Hepatocyte (in vitro differentiated cells): ENCODE data around the gene RMND1. TPM values are rescaled to one million over a fixed set of nuclear protein-coding genes. Genes with fewer than 3 reads are reported as not detected.

ENCODE experiments used
- DNase-seq: peaks from one replicate; pipeline ENCODE4 v3.0.0-alpha.2; 2016; ENCODE audit warnings: low spot score
- H2AFZ ChIP-seq: fragments of 200-600 bp; sonication (generic); 2 replicates; pipeline ENCODE4 v1.6.0; 2016; ENCODE audit warnings: antibody characterized with exemption, mild to moderate bottlenecking
- H3K27ac ChIP-seq: fragments of 200-600 bp; sonication (generic); 2 replicates; pipeline ENCODE4 v1.5.1; 2016; ENCODE audit warnings: mild to moderate bottlenecking
- H3K27me3 ChIP-seq: fragments of 200-600 bp; sonication (generic); 2 replicates; pipeline ENCODE4 v1.6.1; 2016
- H3K36me3 ChIP-seq: fragments of 200-600 bp; sonication (generic); replicated peaks from 2 replicates; pipeline ENCODE4 v1.5.1; 2016; ENCODE audit warnings: low read depth; ENCODE audit not compliant: insufficient read depth
- H3K4me1 ChIP-seq: fragments of 200-600 bp; sonication (generic); 2 replicates; pipeline ENCODE4 v1.5.1; 2016; ENCODE audit warnings: mild to moderate bottlenecking, moderate library complexity; ENCODE audit not compliant: insufficient read depth
- H3K4me2 ChIP-seq: fragments of 200-600 bp; sonication (generic); 2 replicates; pipeline ENCODE4 v1.6.0; 2016
- H3K4me3 ChIP-seq: fragments of 200-600 bp; sonication (generic); 2 replicates; pipeline ENCODE4 v1.5.1; 2016; ENCODE audit warnings: mild to moderate bottlenecking
- H3K79me2 ChIP-seq: fragments of 200-600 bp; sonication (generic); 2 replicates; pipeline ENCODE4 v1.6.0; 2017; ENCODE audit warnings: mild to moderate bottlenecking
- H3K9me2 ChIP-seq: fragments of 200-600 bp; sonication (generic); replicated peaks from 2 replicates; pipeline ENCODE4 v1.6.0; 2017; ENCODE audit warnings: mild to moderate bottlenecking; ENCODE audit not compliant: insufficient read depth
- H3K9me3 ChIP-seq: fragments of 200-600 bp; sonication (generic); 2 replicates; pipeline ENCODE4 v1.5.1; 2016; ENCODE audit warnings: low read depth, mild to moderate bottlenecking
- H4K20me1 ChIP-seq: fragments of 200-600 bp; sonication (generic); 2 replicates; pipeline ENCODE4 v1.6.0; 2016; ENCODE audit warnings: mild to moderate bottlenecking; ENCODE audit not compliant: insufficient read depth, poor library complexity, severe bottlenecking
- CTCF ChIP-seq: fragments of 200-600 bp; sonication (generic); IDR thresholded peaks from 2 replicates; pipeline ENCODE4 v1.5.1; 2016; ENCODE audit warnings: antibody characterized with exemption, mild to moderate bottlenecking; ENCODE audit not compliant: poor library complexity
- EZH2 ChIP-seq: fragments of 200-600 bp; sonication (generic); IDR thresholded peaks from 2 replicates; pipeline ENCODE4 v1.6.1; 2016; ENCODE audit warnings: antibody characterized with exemption, mild to moderate bottlenecking, borderline replicate concordance
- EZH2phosphoT487 ChIP-seq: fragments of 200-600 bp; sonication (generic); IDR thresholded peaks from one replicate; pipeline ENCODE4 v1.6.1; 2018; ENCODE audit warnings: antibody characterized with exemption, mild to moderate bottlenecking, low read depth, moderate library complexity; ENCODE audit not compliant: unreplicated experiment, severe bottlenecking
- WGBS: methylation state at CpG from one replicate; pipeline ENCODE4 v1.1.6; 2016; ENCODE audit warnings: low lambda C conversion rate; ENCODE audit errors: missing lambda C conversion rate; 5-methylcytosine and 5-hydroxymethylcytosine counted together
- polyA plus RNA-seq: library from polyadenylated mRNA; unstranded; fragments of >200 nt; fragmentation: Nextera tagmentation; extraction: Ambion mirVana; gene quantifications from 2 replicates; pipeline ENCODE4 v1.2.1, GENCODE V29; 2016
- total RNA-seq: library from RNA; depleted of rRNA; stranded (reverse); fragments of >200 nt; gene quantifications from 2 replicates; pipeline ENCODE4 v1.2.3, GENCODE V29; 2014

The RMND1 gene
- total and polyA plus RNA-seq, 2 experiments from 2014 or later: 24.1 to 41.9 TPM

GRCh38 chr6:151417477-151417876, 34.4 kb downstream of the RMND1 start:
- no peaks in the 10 kb centered on the region for H3K27me3 ChIP-seq
- H3K4me3 ChIP-seq: no peak overlapping the region
- H4K20me1 ChIP-seq: no peaks in the 10 kb centered on the region
- H3K27ac ChIP-seq: no peak overlapping the region
- no peak for DNase-seq
- no peaks in the 10 kb centered on the region for H3K79me2 ChIP-seq
- no peaks in the 10 kb centered on the region for H3K9me2 ChIP-seq
- H3K4me1 ChIP-seq: no peaks in the 10 kb centered on the region
- H3K36me3 ChIP-seq: no peaks in the 10 kb centered on the region
- WGBS: 94% methylated on average over 1 of the region's 1 CpG
- TF ChIP-seq EZH2phosphoT487 (no peak), EZH2 (no peak), CTCF (no peak)
- no peak overlapping the region for H2AFZ ChIP-seq
- H3K9me3 ChIP-seq: no peaks in the 10 kb centered on the region
- H3K4me2 ChIP-seq: no peak overlapping the region

- H3K27me3 ChIP-seq: no peaks in the 10 kb centered on the region
- no peaks in the 10 kb centered on the region for H3K9me2 ChIP-seq
- H2AFZ ChIP-seq: no peak overlapping the region
- 95% methylated on average over 3 of the region's 3 CpGs for WGBS
- H3K4me3 ChIP-seq: no peak overlapping the region
- H3K27ac ChIP-seq: no peak overlapping the region
- no peaks in the 10 kb centered on the region for H3K79me2 ChIP-seq
- DNase-seq: no peak
- no peaks in the 10 kb centered on the region for H3K36me3 ChIP-seq
- H3K9me3 ChIP-seq: no peaks in the 10 kb centered on the region
- H4K20me1 ChIP-seq: no peaks in the 10 kb centered on the region
- H3K4me2 ChIP-seq: no peak overlapping the region
- H3K4me1 ChIP-seq: no peaks in the 10 kb centered on the region
- no peak for TF ChIP-seq CTCF
- TF ChIP-seq EZH2phosphoT487: no peak
- no peak for TF ChIP-seq EZH2
Measured at GRCh38 chr6:151414641-151415260, 37.2 kb downstream of the RMND1 start.

- Histone ChIP-seq H3K36me3 (no peaks in the 10 kb centered on the region), H4K20me1 (no peaks in the 10 kb centered on the region), H3K79me2 (no peaks in the 10 kb centered on the region), H3K4me1 (no peaks in the 10 kb centered on the region), H3K4me2 (no peak overlapping the region), H3K9me2 (no peaks in the 10 kb centered on the region), H3K27ac (no peak overlapping the region), H2AFZ (no peak overlapping the region), H3K27me3 (no peaks in the 10 kb centered on the region), H3K9me3 (no peaks in the 10 kb centered on the region), H3K4me3 (no peak overlapping the region)
- 99% methylated on average over 8 of the region's 8 CpGs for WGBS
- TF ChIP-seq EZH2 (no peak), EZH2phosphoT487 (no peak), CTCF (no peak)
- no peak for DNase-seq
Measured at GRCh38 chr6:151413372-151414145, 38.4 kb downstream of the RMND1 start.
